Measurements from ENCODE around the gene REPIN1.

DNA sequence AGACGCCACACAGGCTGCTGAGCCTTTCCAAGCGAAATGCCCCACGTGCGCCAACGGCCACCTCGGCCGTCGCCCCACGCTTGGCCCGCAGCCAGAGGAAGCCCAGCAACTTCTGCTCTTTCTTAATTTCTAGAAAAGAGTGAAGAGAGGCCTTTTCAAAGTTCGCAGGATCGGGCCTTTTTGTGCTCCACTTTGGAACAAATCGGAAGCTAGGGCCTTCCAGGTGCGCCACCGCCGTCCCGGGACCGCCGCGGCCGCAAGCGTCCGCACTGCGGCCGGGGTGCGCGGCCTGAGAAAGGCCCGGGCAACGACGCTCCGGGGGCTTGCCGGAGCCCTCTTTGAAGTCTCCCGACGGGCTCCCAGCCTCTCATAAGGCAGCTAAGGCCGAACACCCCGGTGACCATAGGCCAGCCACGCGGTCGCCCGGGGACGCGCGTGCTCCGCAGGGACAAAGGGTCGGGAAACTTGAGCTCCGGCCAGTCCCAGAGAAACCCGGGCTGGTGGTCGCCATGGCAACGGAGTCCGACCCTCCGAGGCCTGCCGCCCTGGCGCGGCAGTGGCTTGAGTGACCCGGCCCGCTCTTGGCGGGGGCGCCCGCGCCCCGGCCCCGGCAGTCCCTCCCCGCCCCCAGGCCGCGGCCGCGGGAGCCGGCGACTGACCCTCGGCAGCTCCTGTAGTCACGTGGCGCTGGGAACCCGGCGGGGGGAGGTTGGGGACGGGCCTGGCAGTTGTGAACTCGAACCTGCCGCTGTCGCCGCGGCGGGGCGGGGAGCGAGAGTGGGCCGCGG is at the start of gene REPIN1:
- peak; percentile 99 for TF ChIP-seq ZFX (CRISPR knock-in tag; IDR thresholded peaks at IDR 0.05)
- peak; percentile 82 for TF ChIP-seq POLR2AphosphoS5 (IDR thresholded peaks at IDR 0.05; ENCODE audit: control insufficient read depth, insufficient read depth, low read depth, low read length)
- peak; percentile 74 for TF ChIP-seq POLR2A (conservative IDR thresholded peaks at IDR 0.05)
- no peak for TF ChIP-seq ZFP36 (IDR thresholded peaks at IDR 0.05; ENCODE audit: low read depth, low read length, partially characterized antibody)
- no peak for TF ChIP-seq CEBPB (tag; IDR thresholded peaks at IDR 0.05)
- peak; percentile 56 for TF ChIP-seq EP300 (IDR thresholded peaks at IDR 0.05; ENCODE audit: low read length)
- no peak for TF ChIP-seq DNMT1 (IDR thresholded peaks at IDR 0.05)

All from K562 (cell line).